GM12878 (cell line): ENCODE data around the gene TMPRSS3. TPM values are rescaled to one million over a fixed set of nuclear protein-coding genes. Genes with fewer than 3 reads are reported as not detected.

Experiments used
- ATAC-seq: fragments of 200-7000 bp; cut with Tn5 transposase; 3 replicates; pipeline ENCODE4 v1.9.1; 2020; ENCODE audit warnings: mild to moderate bottlenecking, moderate library complexity
- BruUV-seq: library from RNA; stranded (reverse); fragments of 400-500 nt; replicated peaks from 2 replicates; lab custom pipeline; 2021; lab: Mats Ljungman, UMichigan
- CTCF ChIA-PET: fragments of 300-600 bp; sonication (Branson Sonifier 250); formaldehyde crosslinking; extraction: SDS; loops from one replicate; lab custom pipeline; 2021; ENCODE audit warnings: inconsistent platforms; lab: Yijun Ruan, JAX
- POLR2A ChIA-PET: fragments of 350-600 bp; formaldehyde crosslinking; extraction: SDS; loops from one replicate; lab custom pipeline; 2021; ENCODE audit warnings: inconsistent platforms; lab: Charles Lee
- RAD21 ChIA-PET: fragments of 300-600 bp; sonication (Branson Sonifier 250); formaldehyde crosslinking; loops from one replicate; lab custom pipeline; 2023; ENCODE audit warnings: antibody characterized with exemption; ENCODE audit not compliant: unreplicated experiment; lab: Charles Lee
- SMC1A ChIA-PET: fragments of 300-600 bp; sonication (Branson Sonifier 250); formaldehyde crosslinking; loops from one replicate; lab custom pipeline; 2023; ENCODE audit not compliant: unreplicated experiment, uncharacterized antibody; lab: Charles Lee
- DNase-seq: peaks from one replicate; pipeline ENCODE4 v3.0.0-alpha.2; 2011; ENCODE audit warnings: low read depth, low spot score
- FAIRE-seq: peaks from 3 replicates; lab custom pipeline; 2011; peaks lifted over from hg19 to GRCh38; lab: Jason Lieb, UNC
- H2AFZ ChIP-seq: 2 replicates; pipeline ENCODE4 v1.6.0; 2011; ENCODE audit warnings: low read depth, low read length, control low read depth; ENCODE audit not compliant: control insufficient read depth
- H3K27ac ChIP-seq: 2 replicates; pipeline ENCODE4 v1.5.1; 2011; ENCODE audit warnings: control low read depth; ENCODE audit not compliant: control insufficient read depth, insufficient read depth
- H3K27me3 ChIP-seq, 2 experiments: replicated peaks in 1 of 2; 2 replicates each; pipeline versions ENCODE4 v1.6.0 to v1.6.1; 2011; ENCODE audit warnings: low read length in 1 of 2; ENCODE audit not compliant: control insufficient read depth in 2 of 2, insufficient read depth in 2 of 2
- H3K36me3 ChIP-seq, 2 experiments: 2 replicates each; pipeline ENCODE4 v1.5.1; 2011; ENCODE audit warnings: low read length in 1 of 2; ENCODE audit not compliant: control insufficient read depth in 2 of 2, insufficient read depth in 2 of 2
- H3K4me1 ChIP-seq: 2 replicates; pipeline ENCODE4 v1.6.1; 2011; ENCODE audit warnings: mild to moderate bottlenecking, low read length, moderate library complexity, mixed read lengths; ENCODE audit not compliant: control insufficient read depth, insufficient read depth
- H3K4me2 ChIP-seq: 2 replicates; pipeline ENCODE4 v1.6.0; 2011; ENCODE audit warnings: control low read depth; ENCODE audit not compliant: control insufficient read depth, insufficient read depth
- H3K4me3 ChIP-seq: fragments of 200-600 bp; sonication (generic); 2 replicates; pipeline ENCODE4 v1.5.1; 2016
- H3K79me2 ChIP-seq: 2 replicates; pipeline ENCODE4 v1.6.0; 2011; ENCODE audit warnings: low read length; ENCODE audit not compliant: control insufficient read depth, insufficient read depth
- H3K9ac ChIP-seq: 2 replicates; pipeline ENCODE4 v1.8.0; 2011; ENCODE audit warnings: low read length, control low read depth, mixed read lengths; ENCODE audit not compliant: control insufficient read depth, insufficient read depth
- H3K9me3 ChIP-seq: replicated peaks from 3 replicates; pipeline ENCODE4 v1.5.1; 2011; ENCODE audit warnings: mild to moderate bottlenecking, low read length; ENCODE audit not compliant: control insufficient read depth, insufficient read depth
- H4K20me1 ChIP-seq: 2 replicates; pipeline ENCODE4 v1.6.0; 2011; ENCODE audit not compliant: control insufficient read depth, insufficient read depth
- PAX5 ChIP-seq: IDR thresholded peaks from 2 replicates; pipeline ENCODE4 v1.6.1; 2011; ENCODE audit warnings: low read depth, low read length, borderline replicate concordance
- POLR2A ChIP-seq: IDR thresholded peaks from 2 replicates; pipeline ENCODE4 v1.6.1; 2011; ENCODE audit warnings: low read depth, mild to moderate bottlenecking, low read length
- RUNX3 ChIP-seq: IDR thresholded peaks from 2 replicates; pipeline ENCODE4 v1.6.1; 2012; ENCODE audit warnings: low read length, inconsistent platforms
- SUPT20H ChIP-seq: IDR thresholded peaks from 2 replicates; pipeline ENCODE4 v1.6.1; 2011; ENCODE audit warnings: low read depth, mild to moderate bottlenecking, low read length, moderate library complexity, borderline replicate concordance; ENCODE audit not compliant: control insufficient read depth
- WGBS: methylation state at CpG from one replicate; pipeline ENCODE4 v1.1.6; 2016; ENCODE audit warnings: low lambda C conversion rate; ENCODE audit not compliant: insufficient replicate concordance, insufficient coverage; ENCODE audit errors: missing lambda C conversion rate; 5-methylcytosine and 5-hydroxymethylcytosine counted together
- in situ Hi-C: fragments of 300-500 bp; cut with MboI; formaldehyde crosslinking; loops from 9 replicates; pipeline ENCODE4 v1.14.3; 2018; ENCODE audit warnings: mixed read lengths
- intact Hi-C: fragments of 100-400 bp; cut with micrococcal nuclease; formaldehyde crosslinking; loops from one replicate; pipeline ENCODE4 v1.14.2; 2022; ENCODE audit not compliant: unreplicated experiment
- polyA plus RNA-seq, 11 experiments: library from polyadenylated mRNA; depleted of rRNA in 4 of 11; unstranded in 6 of 11; stranded (reverse) in 5 of 11; fragments of >200 nt; fragmentation: Nextera tagmentation in 4 of 11; fragmentation: Illumina TruSeq in 1 of 11; extraction: Ambion mirVana in 4 of 11; extraction: Trizol in 1 of 11; gene quantifications; 1 replicate in 1 of 11; 2 replicates in 10 of 11; pipeline versions ENCODE4 v1.2.1 to v1.2.3, GENCODE V29; 2011 to 2016; ENCODE audit warnings: inconsistent platforms in 2 of 11, missing spikeins in 2 of 11, low read depth in 1 of 11
- total RNA-seq, 4 experiments: library from RNA; depleted of rRNA in 3 of 4; stranded (reverse); fragments of >200 nt in 3 of 4; fragmentation: Illumina TruSeq in 1 of 4; extraction: Trizol in 1 of 4; gene quantifications; 2 replicates each; pipeline versions ENCODE4 v1.2.1 to v1.2.3, GENCODE V29; 2013 to 2021

The TMPRSS3 gene
- total and polyA plus RNA-seq, 10 of the 15 experiments (the other 5 are each of a cell fraction or from before 2014, with no cell fraction given) = 0.51 to 1.5 (median 0.82) TPM; not detected in 1

- POLR2A ChIA-PET = no interaction called here
- H4K20me1 ChIP-seq = no peaks in the 10 kb centered on the region
- H3K4me2 ChIP-seq = peak overlapping the region; percentile 26; the same call in 1 of the 2 replicates
- H3K27ac ChIP-seq = no peak overlapping the region
- peaks cover 17% of the 10 kb centered on the region for H3K4me1 ChIP-seq
- no peak for DNase-seq
- no peak for TF ChIP-seq SUPT20H
- TF ChIP-seq RUNX3 = peak; percentile 28; the same call in 1 of the 2 replicates
- TF ChIP-seq, all 136 proteins: peak for 1
- WGBS = 28% methylated on average over 8 of the region's 8 CpGs
- intact Hi-C loops = no loop called here
- H3K9me3 ChIP-seq = peaks cover 3% of the 10 kb centered on the region
- no peaks in the 10 kb centered on the region for H3K36me3 ChIP-seq
- ChIA-PET SMC1A (interaction anchor here (1.0 kb wide), 1 partner anchor 27 kb away, joined by 3 read pairs; no protein-coding TSS in a partner anchor), RAD21 (interaction anchor here (0.6 kb wide), 1 partner anchor 87 kb away, joined by 3 read pairs; no protein-coding TSS in a partner anchor), CTCF (no interaction called here)
- no TSS peak for BruUV-seq
- no peaks in the 10 kb centered on the region for H3K79me2 ChIP-seq
- FAIRE-seq (no peak), ATAC-seq (no peak)
- H3K27me3 ChIP-seq = no peaks in the 10 kb centered on the region; a peak in 2 of 4 replicates
- no peak overlapping the region for H3K9ac ChIP-seq
- no peak overlapping the region for H3K4me3 ChIP-seq
- H2AFZ ChIP-seq = no peak overlapping the region
- in situ Hi-C loops = no loop called here
Observed at GRCh38 chr21:42363312-42363711, 32.5 kb downstream of the TMPRSS3 start.

GRCh38 chr21:42362700-42363099 is 33.2 kb downstream of the TMPRSS3 start:
- Histone ChIP-seq H3K4me2 (0 out of 2 replicates have a peak overlapping the region, but pooled peaks have one; percentile 26), H2AFZ (no peak overlapping the region), H3K9me3 (peaks cover 3% of the 10 kb centered on the region), H3K79me2 (no peaks in the 10 kb centered on the region), H4K20me1 (no peaks in the 10 kb centered on the region), H3K27ac (no peak overlapping the region), H3K4me3 (no peak overlapping the region), H3K27me3 (no peaks in the 10 kb centered on the region; a peak in 2 of 4 replicates), H3K4me1 (peaks cover 17% of the 10 kb centered on the region), H3K9ac (no peak overlapping the region), H3K36me3 (no peaks in the 10 kb centered on the region)
- BruUV-seq = no TSS peak
- in situ Hi-C loops (no loop called here), intact Hi-C loops (no loop called here)
- RAD21 ChIA-PET = interaction anchor here (0.6 kb wide), 1 partner anchor 87 kb away, joined by 3 read pairs; no protein-coding TSS in a partner anchor
- ATAC-seq = peak; percentile 40; the same call in 2 of the 3 replicates
- no peak for FAIRE-seq
- POLR2A ChIA-PET = no interaction called here
- CTCF ChIA-PET = no interaction called here
- SMC1A ChIA-PET = interaction anchor here (1.0 to 1.1 kb wide), 2 partner anchors 27 to 174 kb away, joined by 3 to 6 read pairs; no protein-coding TSS in a partner anchor
- peak; percentile 68; the same call in 1 of the 2 replicates for TF ChIP-seq PAX5
- TF ChIP-seq POLR2A = no peak
- 6% methylated on average over 9 of the region's 9 CpGs for WGBS
- DNase-seq = no peak
